Activated CD4-positive, alpha-beta memory T cell treated with anti-CD3 and anti-CD28 coated beads, Interleukin-2, amount 10 ng/mL, durations not matched to agents 7 days and 5 days (primary cell): ENCODE data around the gene IGSF11. TPM values are rescaled to one million over a fixed set of nuclear protein-coding genes. Genes with fewer than 3 reads are reported as not detected.
"Not testable (repeated sequence)": the region's sequence is repeated elsewhere in the genome, so short reads cannot be mapped to it uniquely, and the experiment has no call there.

Experiments
- CTCF ChIA-PET: fragments of 350-600 bp; sonication (Branson Sonifier 250); formaldehyde crosslinking; loops from one replicate; lab custom pipeline; 2021; ENCODE audit warnings: antibody characterized with exemption, inconsistent platforms; lab: Charles Lee
- POLR2A ChIA-PET: fragments of 350-600 bp; sonication (Branson Sonifier 250); formaldehyde crosslinking; loops from one replicate; lab custom pipeline; 2021; ENCODE audit warnings: antibody characterized with exemption; lab: Charles Lee
- DNase-seq: peaks from one replicate; pipeline ENCODE4 v3.0.0-alpha.2; 2020
- H3K27ac Mint-ChIP-seq: one replicate; pipeline ENCODE4 v1.8.0; 2021; ENCODE audit warnings: mild to moderate bottlenecking, mixed read lengths
- H3K27me3 Mint-ChIP-seq: one replicate; pipeline ENCODE4 v1.8.0; 2021; ENCODE audit warnings: mixed read lengths
- H3K36me3 Mint-ChIP-seq: one replicate; pipeline ENCODE4 v1.8.0; 2021; ENCODE audit warnings: low read depth, mixed read lengths
- H3K4me1 Mint-ChIP-seq: one replicate; pipeline ENCODE4 v1.8.0; 2021; ENCODE audit warnings: mixed read lengths
- H3K4me3 Mint-ChIP-seq: one replicate; pipeline ENCODE4 v1.8.0; 2021; ENCODE audit warnings: mild to moderate bottlenecking, mixed read lengths
- H3K9me3 Mint-ChIP-seq: one replicate; pipeline ENCODE4 v1.8.0; 2021; ENCODE audit warnings: mixed read lengths
- total RNA-seq, 2 experiments: library from RNA; stranded (reverse); gene quantifications; one replicate each; pipeline ENCODE4 v1.2.3, GENCODE V29; 2021

IGSF11 gene
- total RNA-seq, 2 experiments from 2014 or later, result 0.38 TPM; not detected in 1

- no peaks in the 10 kb centered on the region for H3K9me3 Mint-ChIP-seq
- H3K4me1 Mint-ChIP-seq, result peaks cover 1% of the 10 kb centered on the region
- peak; percentile 70 for DNase-seq
- no peaks in the 10 kb centered on the region for H3K36me3 Mint-ChIP-seq
- peaks cover 28% of the 10 kb centered on the region for H3K27me3 Mint-ChIP-seq
- ChIA-PET POLR2A (no interaction called here), CTCF (interaction anchor here (0.5 to 6.8 kb wide), 13 partner anchors 10 to 1535 kb away, joined by 3 to 182 read pairs (median 4); partner anchors contain the start of genes B4GALT4 and IGSF11)
- no peak overlapping the region for H3K27ac Mint-ChIP-seq
- H3K4me3 Mint-ChIP-seq, result no peak overlapping the region
Measured at GRCh38 chr3:118882353-118882947, 152.2 kb downstream of the IGSF11 start.

GRCh38 chr3:118868051-118868450, 166.6 kb downstream of the IGSF11 start:
- ChIA-PET POLR2A (no interaction called here), CTCF (interaction anchor here (0.6 kb wide), 1 partner anchor 109 kb away, joined by 4 read pairs; no protein-coding TSS in a partner anchor)
- no peak overlapping the region for H3K27ac Mint-ChIP-seq
- peaks cover 15% of the 10 kb centered on the region for H3K9me3 Mint-ChIP-seq
- H3K36me3 Mint-ChIP-seq, result no peaks in the 10 kb centered on the region
- no peaks in the 10 kb centered on the region for H3K4me1 Mint-ChIP-seq
- H3K4me3 Mint-ChIP-seq, result no peak overlapping the region
- peaks cover 4% of the 10 kb centered on the region for H3K27me3 Mint-ChIP-seq
- DNase-seq, result no peak

- H3K4me1 Mint-ChIP-seq, result no peaks in the 10 kb centered on the region
- CTCF ChIA-PET, result interaction anchor here (1.0 to 1.8 kb wide), 2 partner anchors 9 to 19 kb away, joined by 3 to 5 read pairs; no protein-coding TSS in a partner anchor
- no peaks in the 10 kb centered on the region for H3K9me3 Mint-ChIP-seq
- H3K4me3 Mint-ChIP-seq, result no peak overlapping the region
- POLR2A ChIA-PET, result no interaction called here
- H3K27me3 Mint-ChIP-seq, result peaks cover 19% of the 10 kb centered on the region
- no peak overlapping the region for H3K27ac Mint-ChIP-seq
- DNase-seq, result no peak
- no peaks in the 10 kb centered on the region for H3K36me3 Mint-ChIP-seq
Measured at GRCh38 chr3:118863731-118864322, 170.8 kb downstream of the IGSF11 start.

- Mint-ChIP-seq H3K27ac (no peak overlapping the region), H3K4me3 (no peak overlapping the region), H3K27me3 (peaks cover 18% of the 10 kb centered on the region), H3K36me3 (no peaks in the 10 kb centered on the region), H3K9me3 (no peaks in the 10 kb centered on the region), H3K4me1 (no peaks in the 10 kb centered on the region)
- CTCF ChIA-PET, result interaction anchor here (0.8 kb wide), 1 partner anchor 22 kb away, joined by 3 read pairs; no protein-coding TSS in a partner anchor
- POLR2A ChIA-PET, result no interaction called here
- no peak for DNase-seq
Measured at GRCh38 chr3:118859950-118860349, 174.7 kb downstream of the IGSF11 start.

GRCh38 chr3:118851466-118852193, 183.0 kb downstream of the IGSF11 start:
- ChIA-PET POLR2A (interaction anchor here (1.2 kb wide), 1 partner anchor 612 kb away, joined by 3 read pairs; the partner anchor contains the start of gene TMEM39A), CTCF (interaction anchor here (0.7 to 1.4 kb wide), 3 partner anchors 32 to 386 kb away, joined by 3 read pairs; partner anchors contain the start of gene IGSF11)
- DNase-seq, result peak; percentile 33
- not testable (repeated sequence) for H3K36me3 Mint-ChIP-seq, H3K27me3 Mint-ChIP-seq, H3K4me1 Mint-ChIP-seq, H3K9me3 Mint-ChIP-seq
- Mint-ChIP-seq H3K27ac (peak overlapping the region; percentile 47), H3K4me3 (peak overlapping the region; percentile 65)

- ChIA-PET CTCF (no interaction called here), POLR2A (no interaction called here)
- H3K27ac Mint-ChIP-seq, result no peak overlapping the region
- H3K4me1 Mint-ChIP-seq, result peaks cover 7% of the 10 kb centered on the region
- H3K4me3 Mint-ChIP-seq, result no peak overlapping the region
- peaks cover 8% of the 10 kb centered on the region for H3K9me3 Mint-ChIP-seq
- no peak for DNase-seq
- H3K36me3 Mint-ChIP-seq, result peaks cover 4% of the 10 kb centered on the region
- H3K27me3 Mint-ChIP-seq, result no peaks in the 10 kb centered on the region
Measured at GRCh38 chr3:118850687-118851086, 184.0 kb downstream of the IGSF11 start.

Other genes starting within 250 kb of the IGSF11 start
- not detected for gene TEX55, start 111.3 kb upstream of the IGSF11 start, total RNA-seq
- gene UPK1B, start 138.8 kb upstream of the IGSF11 start, total RNA-seq, result not detected
- gene B4GALT4, start 206.0 kb upstream of the IGSF11 start, total RNA-seq, result 10 to 100 TPM; 10.9 to 11.6 TPM